NCI-H446 treated with DMSO at 0.1 percent for 48 hours (cell line): ENCODE measurements around the gene TEX29.

ENCODE experiments used
- DNase-seq: peaks from one replicate; lab custom pipeline; 2025; lab: John Stamatoyannopoulos, UW

Gene TEX29

DNA sequence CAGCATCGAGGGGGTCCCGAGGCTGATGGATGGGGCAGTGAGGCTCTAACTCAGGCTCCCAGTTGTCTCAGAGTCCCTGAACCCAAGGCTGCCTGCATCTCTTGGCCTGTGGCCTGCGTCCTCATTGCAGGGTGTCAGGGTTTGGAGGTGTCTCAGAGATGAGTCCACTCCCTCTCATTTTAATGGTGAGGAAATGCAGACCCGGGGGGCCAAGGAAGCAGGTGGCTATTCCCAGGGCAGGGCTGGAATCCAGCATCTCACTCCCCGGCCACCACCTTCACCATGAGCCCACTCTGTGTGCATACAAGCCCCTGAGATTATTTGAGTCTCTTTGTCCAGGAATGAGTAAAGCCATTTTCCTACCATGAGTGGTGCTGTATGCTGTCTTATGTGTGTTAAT lies 21.4 kb downstream of the TEX29 start:
- no peak for DNase-seq

DNA sequence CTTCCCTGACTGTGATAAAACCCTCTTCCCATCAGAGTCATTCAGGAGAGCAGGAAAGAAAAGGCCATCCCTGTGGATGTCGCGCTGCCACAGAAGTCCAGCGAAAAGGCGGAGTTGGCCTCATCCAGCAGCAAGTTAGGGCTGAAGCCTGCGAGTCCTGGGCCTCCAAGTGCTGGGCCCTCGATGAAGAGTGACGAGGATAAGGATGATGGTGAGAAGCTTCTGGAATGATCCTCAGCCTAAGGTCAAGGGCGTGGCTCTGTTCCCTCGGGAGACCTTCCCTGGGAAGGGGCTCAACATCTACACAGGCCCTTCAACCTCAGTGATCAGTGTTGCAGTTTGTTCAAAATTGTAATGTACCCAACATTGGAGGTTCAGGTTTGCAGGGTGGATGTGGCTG lies 22.3 kb downstream of the TEX29 start:
- DNase-seq = no peak

DNA sequence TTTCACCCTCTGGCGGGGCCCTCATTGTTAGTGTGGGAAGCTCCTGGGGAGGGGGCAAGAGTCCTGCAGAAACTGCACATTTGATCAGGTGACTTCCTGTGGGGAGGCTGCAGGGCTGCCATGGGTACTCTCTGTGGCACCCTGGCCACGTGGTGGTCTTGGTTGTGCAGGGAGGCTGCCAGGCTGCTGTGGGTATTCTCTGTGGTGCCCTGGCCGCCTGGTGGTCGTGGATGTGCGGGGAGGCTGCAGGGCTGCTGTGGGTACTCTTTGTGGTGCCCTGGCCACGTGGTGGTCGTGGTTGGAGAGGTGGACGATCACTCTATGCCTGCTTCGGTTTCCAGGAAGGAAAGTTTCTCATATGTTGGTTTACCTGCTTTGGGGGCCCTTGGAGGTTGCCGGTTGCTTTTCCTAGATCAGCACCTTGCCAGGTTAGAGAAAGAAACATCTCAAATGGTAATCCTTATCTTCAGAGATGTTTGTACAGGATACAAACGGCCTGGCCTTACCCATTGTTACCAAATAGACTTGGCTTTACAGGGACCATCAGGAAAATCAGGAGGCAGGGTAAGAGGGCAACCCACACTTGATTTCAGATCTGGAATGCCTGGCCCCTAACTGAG lies 22.9 kb downstream of the TEX29 start:
- DNase-seq = no peak

DNA sequence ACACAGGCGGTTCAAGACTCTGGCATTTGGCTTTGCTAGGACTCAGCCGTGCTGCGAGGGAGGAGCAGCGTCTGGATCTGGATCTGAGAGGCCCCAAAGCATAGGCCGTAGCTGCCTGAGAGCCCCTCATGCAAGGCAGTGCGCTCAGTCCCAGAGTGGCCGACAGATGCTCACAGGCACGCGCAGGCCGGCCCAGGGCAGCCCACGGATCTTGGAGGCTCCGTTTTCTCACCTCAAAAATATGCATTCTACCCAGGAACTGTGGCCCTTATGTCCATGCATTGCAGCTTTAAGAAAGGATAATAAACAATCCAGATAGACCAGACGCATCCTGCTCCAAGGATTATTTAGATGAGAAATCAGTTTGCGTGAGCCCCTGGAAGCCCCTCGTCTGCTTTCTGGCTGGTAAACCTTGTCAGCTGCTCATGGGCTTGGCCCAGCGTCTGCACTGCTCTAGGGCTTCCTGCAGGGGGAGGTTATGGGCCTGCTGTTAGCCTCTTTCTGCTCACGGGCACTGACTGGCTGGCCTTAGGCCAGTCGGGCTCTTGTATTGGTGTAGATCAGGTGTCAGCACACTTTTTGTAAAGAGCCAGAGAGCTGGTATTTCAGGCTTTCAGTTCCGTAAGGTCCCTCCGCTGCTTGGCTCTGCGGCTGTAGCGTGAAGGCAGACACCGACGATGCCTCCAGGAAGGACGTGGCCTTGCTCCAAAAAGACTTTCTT lies 24.2 kb downstream of the TEX29 start:
- DNase-seq = no peak

DNA sequence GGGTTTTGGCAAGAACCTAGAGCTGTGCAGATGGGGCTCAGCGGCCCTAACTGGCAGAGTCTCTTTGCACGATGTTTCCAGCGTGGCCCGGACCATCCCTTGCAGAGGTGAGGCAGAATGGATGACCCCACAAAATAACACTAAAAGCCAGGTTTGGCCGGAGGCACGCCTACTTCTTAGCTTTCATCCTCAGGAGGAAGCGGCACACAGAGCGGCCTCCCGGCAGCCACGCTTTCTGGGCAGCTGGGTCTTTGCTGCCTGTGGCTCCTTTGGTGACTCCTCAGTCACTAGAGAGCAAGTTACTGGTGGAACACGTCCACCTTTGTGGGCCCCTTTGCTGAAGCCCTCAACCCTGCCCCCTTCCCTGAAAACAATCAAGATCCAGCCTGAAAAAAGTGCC lies 25.2 kb downstream of the TEX29 start:
- no peak for DNase-seq

DNA sequence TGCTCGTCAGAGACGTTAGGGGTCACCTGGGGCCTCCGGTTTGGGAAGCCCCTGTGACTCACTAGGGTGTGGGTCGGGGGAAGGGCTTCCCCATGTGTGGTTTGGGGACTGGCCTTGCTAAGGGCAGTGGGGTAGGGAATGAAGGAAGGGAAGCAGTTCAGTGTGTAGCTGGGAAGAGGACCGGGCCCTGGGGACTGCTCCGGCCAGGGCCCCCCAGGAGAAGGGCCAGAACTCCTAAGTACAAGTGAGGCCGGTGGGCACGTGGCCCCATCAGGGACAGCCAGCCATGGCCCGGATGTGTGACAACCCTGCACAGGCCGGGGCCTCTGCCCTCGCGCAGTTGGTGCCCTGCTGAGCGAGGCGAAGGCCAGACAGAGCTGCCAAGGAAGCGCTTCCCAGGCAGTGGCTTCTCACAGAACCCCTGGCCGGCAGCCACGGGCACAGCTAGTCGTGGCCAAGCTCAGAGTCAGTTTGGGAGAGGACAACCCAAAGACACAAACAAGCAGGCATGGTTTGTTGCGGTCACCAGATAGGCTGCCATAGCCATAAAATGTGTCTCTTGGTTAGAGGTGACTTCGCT lies 25.7 kb downstream of the TEX29 start:
- DNase-seq = no peak

DNA sequence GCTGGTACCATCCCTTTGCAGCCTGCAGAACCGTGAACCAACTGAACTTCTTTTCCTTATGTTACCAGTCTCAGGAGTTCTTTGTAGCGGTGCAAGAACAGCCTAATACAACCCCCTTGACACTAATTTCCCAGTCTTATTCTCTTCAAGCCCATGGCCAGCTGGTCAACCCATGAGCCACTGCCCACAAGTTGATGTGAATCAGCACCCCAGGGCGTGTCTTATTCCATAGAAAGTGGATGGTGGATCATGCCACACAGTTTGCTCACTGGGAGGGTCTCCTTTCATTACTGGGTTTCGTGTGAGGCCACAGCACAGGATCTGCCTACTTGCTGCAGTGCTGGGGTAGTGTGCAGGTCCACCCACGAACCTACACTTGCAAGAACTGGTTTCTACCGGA lies 27.0 kb downstream of the TEX29 start:
- no peak for DNase-seq

DNA sequence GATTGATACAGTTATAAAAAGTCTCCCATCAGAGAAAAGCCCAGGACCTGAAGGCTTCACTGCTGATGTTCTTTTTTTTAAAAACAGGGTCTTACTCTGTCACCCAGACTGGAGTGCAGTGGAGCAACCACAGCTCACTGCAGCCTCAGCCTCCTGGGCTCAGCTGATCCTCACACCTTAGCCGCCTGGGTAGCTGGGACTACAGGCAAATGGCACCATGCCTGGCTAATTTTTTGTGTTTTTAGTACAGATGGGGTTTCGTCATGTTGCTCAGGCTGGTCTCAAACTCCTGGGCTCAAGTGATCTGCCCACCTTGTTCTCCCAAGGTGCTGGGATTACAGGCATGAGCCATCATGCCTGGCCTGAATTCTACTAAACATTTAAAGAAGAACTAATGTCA lies 33.1 kb downstream of the TEX29 start:
- DNase-seq = no peak

DNA sequence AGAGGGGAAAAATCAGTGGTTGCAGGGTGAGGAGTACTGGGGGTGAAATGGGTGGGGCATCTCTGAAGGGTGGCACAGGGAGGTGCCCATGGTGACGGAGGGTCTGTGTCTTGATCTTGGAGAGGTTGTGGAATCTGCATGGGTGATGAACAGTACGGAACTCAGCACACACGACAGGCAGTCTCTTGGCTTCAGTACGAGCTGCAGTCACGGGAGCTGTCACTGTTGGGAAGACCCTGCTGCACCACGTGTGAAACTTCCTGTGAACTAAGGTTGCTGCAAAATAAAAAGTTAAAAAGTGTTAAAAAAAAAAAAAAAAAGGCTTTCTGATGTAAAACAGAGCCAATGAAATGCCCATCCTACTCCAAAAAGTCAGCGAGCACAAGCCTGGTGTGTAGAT lies 34.3 kb downstream of the TEX29 start:
- DNase-seq = no peak

DNA sequence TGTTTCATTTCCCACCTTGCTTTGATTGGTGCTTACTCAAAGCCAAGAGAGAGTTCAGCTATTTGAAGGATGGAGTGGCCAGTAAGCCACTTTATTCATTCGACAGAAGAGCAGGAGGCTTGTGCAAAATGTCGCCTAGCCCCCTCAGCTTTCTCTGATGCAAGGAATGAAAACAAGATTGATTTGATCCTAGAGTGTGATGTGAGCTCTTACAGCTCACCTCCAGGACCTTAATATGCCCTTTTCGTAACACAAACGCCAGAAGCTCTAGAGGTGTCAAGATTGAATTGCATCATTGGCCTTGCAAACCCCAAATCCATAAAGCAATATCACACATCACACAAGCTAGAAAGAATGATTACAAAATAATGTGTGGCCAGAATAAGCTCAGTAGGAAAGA lies 36.4 kb downstream of the TEX29 start:
- DNase-seq = no peak

DNA sequence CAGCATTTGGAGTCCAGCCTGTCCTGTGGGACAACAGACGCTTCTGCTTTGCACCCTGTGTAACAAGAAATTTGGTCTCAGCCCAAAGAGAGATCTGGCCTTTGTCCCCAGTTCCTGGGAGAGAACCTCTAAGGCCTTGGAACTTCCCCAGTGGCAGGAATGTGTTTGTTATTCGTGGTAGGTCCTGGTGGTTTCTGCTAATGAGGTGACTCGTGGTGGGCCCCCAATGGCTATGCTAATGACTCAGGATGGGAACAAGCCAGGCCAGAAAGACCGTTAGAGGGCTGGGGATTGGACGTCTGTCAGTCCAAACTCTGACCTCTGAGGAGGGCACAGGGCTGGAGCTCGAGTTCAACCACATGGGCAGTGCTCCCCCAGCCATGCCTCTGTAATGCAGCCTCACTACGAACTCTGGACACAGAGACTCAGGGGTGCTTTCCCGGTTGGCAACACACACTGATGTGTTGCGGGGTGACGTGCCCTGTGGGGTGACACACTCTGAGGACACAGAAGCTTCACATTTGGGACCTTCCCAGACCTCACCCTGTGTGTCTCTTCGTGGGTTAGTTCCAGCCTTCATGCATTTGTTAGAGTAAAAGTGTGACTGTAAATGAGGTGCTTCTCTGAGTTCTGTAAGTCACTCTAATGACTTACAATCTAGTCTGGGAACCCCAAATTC lies 38.9 kb downstream of the TEX29 start:
- DNase-seq = no peak

DNA sequence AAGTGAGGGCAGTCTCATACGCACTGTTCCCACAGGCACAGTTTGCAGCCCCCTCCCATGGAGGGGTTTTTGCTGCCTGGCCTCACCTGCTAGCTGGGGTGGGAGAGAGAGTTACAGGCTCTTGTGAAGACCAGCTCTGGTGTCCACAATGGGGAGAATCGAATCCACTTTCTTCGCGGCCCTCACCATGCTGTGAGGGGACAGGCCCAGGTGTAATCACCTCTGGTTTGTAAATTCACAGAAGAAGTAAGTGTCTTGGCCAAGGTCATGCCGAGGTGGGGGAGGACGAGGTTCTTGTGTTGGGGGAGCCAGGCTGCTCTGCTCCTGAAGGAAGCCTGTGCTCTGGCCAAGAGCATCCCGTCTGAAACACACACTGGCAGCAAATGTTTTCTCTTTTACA lies 39.5 kb downstream of the TEX29 start:
- no peak for DNase-seq

DNA sequence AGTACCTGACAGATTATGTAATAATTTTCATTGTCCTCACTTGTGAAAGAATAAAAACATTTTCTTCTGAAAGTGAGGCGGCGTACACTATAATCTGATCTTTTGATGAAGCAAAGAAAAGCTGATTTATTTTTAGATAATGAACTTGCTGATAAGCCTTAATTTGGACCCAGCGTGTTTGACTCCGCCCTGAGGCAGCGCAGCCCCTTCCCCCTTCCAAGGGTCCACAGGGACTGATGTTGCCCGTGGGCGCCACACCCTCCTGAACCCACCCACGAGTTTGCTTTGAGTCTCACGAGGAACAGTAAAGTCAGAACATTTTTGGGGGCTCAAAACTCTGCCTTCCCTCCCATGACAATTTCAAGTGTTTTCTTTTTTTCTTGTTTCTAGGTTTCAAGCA lies 40.0 kb downstream of the TEX29 start:
- no peak for DNase-seq

DNA sequence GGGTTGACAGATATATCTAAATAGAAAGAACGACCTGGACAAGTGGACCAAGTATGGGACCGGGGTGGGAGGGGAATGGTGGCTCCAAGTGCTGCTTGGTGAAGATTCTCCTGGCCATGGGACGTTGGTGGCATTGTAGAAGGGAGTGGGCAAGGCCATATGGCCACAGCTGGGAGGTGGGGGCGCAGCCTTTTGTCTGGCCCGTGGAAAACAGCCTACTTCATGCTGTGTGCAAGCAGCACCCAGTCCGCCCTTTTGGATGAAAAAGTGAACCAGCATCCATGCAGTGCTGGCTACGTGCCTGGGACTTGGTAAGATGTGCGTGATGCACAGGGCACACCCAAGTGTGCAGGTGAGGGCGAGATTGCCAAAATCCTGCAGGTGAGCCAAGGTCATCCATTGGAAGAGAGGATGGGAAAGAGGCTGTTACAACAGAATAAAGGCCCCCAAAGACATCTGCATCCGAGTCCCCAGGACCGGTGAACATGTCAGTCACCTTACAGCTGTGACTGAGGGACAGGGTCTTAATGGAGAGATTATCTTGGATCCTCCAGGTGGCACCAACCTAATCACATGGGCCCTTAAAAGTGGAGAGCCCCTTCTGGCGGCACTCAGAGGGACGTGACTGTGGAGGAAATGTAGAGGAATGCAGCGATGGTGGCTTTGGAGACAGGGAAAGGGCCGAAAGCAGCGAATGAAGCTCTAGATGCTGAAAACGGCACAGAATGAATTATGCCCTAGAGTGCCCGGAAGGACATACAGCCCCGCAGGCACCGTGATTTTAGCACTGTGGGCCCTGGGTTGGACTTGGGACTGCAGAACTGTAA lies 40.8 kb downstream of the TEX29 start:
- DNase-seq = no peak

DNA sequence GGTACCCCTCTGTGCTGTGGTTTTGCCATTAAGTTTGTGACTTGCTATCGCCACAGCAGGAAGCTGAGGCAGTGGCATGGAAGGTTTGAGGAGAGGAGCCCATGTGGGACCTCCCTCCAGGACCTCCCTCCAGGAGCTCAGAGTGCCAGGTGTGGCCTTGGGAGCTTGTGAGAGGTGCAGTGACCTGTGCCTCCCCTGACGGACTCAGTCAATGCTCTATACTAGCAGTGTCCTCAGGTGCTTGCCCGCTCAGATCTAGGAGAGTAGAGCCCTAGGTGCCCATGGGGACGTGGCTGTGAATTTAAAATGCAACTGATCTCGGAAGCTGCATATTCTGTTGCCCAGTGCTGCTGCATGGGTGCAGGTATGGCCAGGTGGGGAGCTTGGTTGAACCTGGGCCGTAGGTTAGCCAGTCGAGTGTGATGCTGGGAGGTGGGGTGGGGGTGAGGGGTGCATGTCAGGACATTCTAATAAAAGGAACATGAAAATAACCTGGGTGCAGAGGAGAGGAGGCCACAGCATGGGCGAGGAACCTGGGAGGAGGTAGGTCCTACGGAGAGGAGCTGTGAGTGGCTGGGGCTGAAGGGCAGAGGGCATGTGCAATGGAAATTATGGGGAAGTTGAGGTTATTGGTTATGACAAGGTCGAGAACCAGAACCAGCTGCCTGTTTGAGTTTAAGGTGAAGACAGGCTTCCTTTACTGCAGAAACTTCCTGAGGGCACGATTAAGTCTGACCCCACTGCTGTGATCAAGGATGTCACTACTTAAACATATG lies 41.6 kb downstream of the TEX29 start:
- DNase-seq = no peak

DNA sequence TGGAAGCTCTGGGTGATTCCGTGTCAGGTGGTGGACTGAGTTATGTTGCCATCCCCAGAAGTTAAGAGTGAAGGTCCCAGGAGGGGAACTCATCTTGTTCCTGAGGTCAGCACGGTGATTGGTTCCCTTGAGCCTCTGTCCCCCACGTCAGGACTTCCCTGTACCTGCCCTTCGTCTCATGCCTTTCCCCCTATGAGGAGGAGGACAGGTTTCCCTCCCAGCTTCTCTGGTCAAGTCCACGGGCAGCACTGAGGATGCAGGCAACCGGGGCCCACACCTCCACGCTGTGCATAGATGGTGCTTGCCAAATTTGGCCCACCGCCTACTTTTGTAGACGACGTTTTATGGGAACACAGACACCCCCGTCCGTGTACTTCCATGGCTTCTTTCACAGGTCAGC lies 42.7 kb downstream of the TEX29 start:
- DNase-seq = no peak

DNA sequence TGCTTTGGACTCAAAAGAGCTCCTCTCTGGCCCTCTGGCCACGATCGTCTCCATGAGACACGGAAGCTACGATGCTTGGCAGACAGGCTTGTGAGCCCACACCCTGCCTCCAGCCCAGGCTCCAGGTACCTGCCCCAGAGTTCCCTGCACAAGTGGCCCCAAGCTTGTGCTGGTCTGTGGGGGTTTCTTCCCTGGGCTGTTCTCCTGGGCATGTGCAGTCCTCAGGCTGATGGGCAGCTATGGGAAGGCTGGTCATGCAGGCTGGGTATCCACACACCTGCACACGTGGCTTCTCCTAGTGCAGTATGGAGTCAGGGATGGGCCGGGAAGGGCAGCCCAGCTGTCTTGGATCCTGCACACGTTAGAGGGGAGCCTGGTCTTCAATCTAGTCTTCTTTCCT lies 43.1 kb downstream of the TEX29 start:
- no peak for DNase-seq

DNA sequence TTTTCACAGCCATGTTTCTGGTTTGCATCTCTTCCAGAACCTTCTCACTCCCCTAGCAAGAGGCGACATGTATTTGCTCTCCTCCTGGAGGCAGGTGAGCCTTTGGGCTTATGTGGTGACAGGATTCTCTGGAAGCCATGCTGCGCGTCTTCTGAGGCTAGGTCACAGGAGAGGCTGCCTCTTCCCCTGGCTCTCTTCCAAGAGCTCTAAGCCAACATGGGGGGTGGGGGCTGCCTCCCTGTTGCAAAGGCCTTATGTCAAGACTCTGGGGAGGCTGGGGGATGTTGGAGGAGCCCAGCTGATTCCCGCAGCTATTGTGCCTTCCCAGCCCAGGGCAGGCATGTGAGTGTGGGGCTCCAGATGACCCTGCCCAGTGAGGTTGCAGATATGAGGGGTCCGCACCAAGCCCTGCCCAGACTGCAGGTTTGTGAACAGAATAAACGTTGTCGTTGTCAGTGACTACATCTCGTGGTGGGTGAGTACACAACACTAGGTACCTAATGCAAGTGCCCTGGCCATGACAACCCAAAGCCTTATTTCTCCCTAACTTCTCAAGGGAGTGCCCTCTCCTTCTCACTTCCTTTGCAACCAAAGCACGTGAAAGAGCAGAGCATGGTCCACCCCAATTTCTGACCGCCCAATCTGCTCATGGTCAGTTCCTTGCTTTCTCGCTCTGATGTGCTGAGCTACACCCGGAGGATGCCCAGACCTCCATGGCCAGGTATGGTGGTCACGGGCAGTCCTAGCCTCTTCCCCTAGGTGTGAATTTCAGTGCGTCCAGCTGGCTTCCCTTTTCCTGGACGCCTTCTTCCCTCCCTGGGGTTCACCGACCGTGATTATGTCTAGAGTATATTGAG lies 44.9 kb downstream of the TEX29 start:
- DNase-seq = no peak

DNA sequence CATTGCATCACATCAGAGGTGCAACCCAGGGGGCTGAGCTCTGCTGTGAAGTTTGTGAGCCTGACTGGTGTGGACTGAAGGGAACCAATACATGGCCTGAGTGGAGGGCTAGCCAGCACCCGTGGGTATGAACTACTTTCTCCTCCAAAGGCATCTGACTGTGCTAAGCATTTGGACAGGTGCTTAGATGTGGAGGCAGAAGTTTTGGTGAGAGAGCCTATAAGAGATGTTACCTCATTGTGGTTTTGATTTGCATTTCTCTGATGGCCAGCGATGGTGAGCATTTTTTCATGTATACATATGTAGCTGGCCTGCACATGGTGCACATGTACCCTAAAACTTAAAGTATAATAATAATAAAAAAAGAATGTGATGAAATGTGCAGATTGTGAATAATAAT lies 46.9 kb downstream of the TEX29 start:
- DNase-seq = no peak

DNA sequence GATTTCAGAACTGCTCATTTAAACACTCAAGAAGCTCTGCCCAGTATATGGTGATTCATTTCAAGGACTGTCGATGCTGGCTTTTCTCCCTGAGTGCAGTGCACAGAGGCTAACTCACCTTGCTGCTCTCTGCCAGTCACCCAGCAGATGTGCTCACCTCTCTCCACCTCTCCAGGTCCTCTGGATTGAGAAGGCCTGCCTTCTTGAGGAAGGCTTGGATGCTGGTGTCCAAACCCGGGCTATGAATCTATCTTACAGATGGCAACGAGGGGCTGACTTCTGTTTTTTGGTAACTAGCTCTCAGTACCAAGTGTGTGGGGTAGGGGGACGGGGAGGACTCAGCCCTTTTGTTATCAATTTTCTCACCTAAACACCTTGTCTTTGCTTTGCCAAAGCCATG lies 47.6 kb downstream of the TEX29 start:
- no peak for DNase-seq

DNA sequence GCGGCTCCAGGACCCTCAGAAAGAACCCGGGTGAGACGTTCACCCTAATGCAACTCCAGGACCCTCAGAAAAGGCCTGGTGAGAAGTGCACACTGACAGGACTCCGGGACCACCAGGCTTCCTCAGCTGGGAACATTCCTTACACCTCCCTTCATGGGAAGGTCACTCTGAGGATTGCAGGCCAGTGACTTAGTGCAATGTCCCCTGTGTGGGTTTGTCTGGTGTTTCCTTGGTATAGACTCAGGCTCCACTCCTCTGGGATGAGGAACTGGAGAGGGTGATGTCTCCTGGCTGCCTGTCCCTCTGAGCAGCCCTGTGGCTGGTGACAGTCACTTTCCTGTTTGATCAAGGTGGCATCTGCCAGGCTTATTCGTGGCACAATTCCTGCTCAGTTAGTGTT lies 49.7 kb downstream of the TEX29 start:
- no peak for DNase-seq
